Measurements from ENCODE around the gene C4BPB. TPM values are rescaled to one million over a fixed set of nuclear protein-coding genes. Genes with fewer than 3 reads are reported as not detected.

The C4BPB gene
- total and polyA plus RNA-seq, 2 experiments from 2014 or later, result 13.5 to 16.8 TPM

GRCh38 chr1:207089627-207090355 is 1.1 kb downstream of the C4BPB start:
- no peak for DNase-seq (ENCODE audit: low spot score)

GRCh38 chr1:207091200-207091908 is 2.7 kb downstream of the C4BPB start:
- H3K27ac ChIP-seq, result no peak overlapping the region
- no peaks in the 10 kb centered on the region for H3K36me3 ChIP-seq (replicated peaks; ENCODE audit: insufficient read depth, low read depth)
- TF ChIP-seq EZH2phosphoT487 (IDR thresholded peaks at IDR 0.05; ENCODE audit: low read depth, severe bottlenecking, unreplicated experiment), result no peak
- TF ChIP-seq EZH2 (IDR thresholded peaks at IDR 0.05; ENCODE audit: borderline replicate concordance), result no peak
- TF ChIP-seq, protein P1, sequence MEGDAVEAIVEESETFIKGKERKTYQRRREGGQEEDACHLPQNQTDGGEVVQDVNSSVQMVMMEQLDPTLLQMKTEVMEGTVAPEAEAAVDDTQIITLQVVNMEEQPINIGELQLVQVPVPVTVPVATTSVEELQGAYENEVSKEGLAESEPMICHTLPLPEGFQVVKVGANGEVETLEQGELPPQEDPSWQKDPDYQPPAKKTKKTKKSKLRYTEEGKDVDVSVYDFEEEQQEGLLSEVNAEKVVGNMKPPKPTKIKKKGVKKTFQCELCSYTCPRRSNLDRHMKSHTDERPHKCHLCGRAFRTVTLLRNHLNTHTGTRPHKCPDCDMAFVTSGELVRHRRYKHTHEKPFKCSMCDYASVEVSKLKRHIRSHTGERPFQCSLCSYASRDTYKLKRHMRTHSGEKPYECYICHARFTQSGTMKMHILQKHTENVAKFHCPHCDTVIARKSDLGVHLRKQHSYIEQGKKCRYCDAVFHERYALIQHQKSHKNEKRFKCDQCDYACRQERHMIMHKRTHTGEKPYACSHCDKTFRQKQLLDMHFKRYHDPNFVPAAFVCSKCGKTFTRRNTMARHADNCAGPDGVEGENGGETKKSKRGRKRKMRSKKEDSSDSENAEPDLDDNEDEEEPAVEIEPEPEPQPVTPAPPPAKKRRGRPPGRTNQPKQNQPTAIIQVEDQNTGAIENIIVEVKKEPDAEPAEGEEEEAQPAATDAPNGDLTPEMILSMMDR (IDR thresholded peaks at IDR 0.05; ENCODE audit: poor library complexity), result no peak
- no peaks in the 10 kb centered on the region for H3K79me2 ChIP-seq
- no peak for DNase-seq (ENCODE audit: low spot score)
- no peak overlapping the region for H2AFZ ChIP-seq
- 94% methylated on average over 4 of the region's 4 CpGs for WGBS (ENCODE audit: low lambda C conversion rate, missing lambda C conversion rate)
- H3K9me3 ChIP-seq (ENCODE audit: low read depth), result no peaks in the 10 kb centered on the region
- no peak overlapping the region for H3K4me3 ChIP-seq
- no peaks in the 10 kb centered on the region for H3K9me2 ChIP-seq (replicated peaks; ENCODE audit: insufficient read depth)
- H3K27me3 ChIP-seq, result no peaks in the 10 kb centered on the region
- no peaks in the 10 kb centered on the region for H4K20me1 ChIP-seq (ENCODE audit: insufficient read depth, poor library complexity, severe bottlenecking)
- H3K4me2 ChIP-seq, result no peak overlapping the region
- H3K4me1 ChIP-seq (ENCODE audit: insufficient read depth), result peaks cover 28% of the 10 kb centered on the region

More at GRCh38 chr1:207089627-207090355, 1.1 kb downstream of the C4BPB start:
- Histone ChIP-seq H3K79me2 (no peaks in the 10 kb centered on the region), H3K36me3 (replicated peaks; ENCODE audit: insufficient read depth, low read depth) (no peaks in the 10 kb centered on the region), H3K9me2 (replicated peaks; ENCODE audit: insufficient read depth) (no peaks in the 10 kb centered on the region), H2AFZ (peak overlapping the region; percentile 8), H3K27ac (peak overlapping the region; percentile 86), H3K9me3 (ENCODE audit: low read depth) (no peaks in the 10 kb centered on the region), H4K20me1 (ENCODE audit: insufficient read depth, poor library complexity, severe bottlenecking) (no peaks in the 10 kb centered on the region), H3K4me3 (peak overlapping the region; percentile 6), H3K4me2 (peak overlapping the region; percentile 21), H3K4me1 (ENCODE audit: insufficient read depth) (peaks cover 34% of the 10 kb centered on the region), H3K27me3 (no peaks in the 10 kb centered on the region)
- TF ChIP-seq EZH2 (IDR thresholded peaks at IDR 0.05; ENCODE audit: borderline replicate concordance) (no peak), EZH2phosphoT487 (IDR thresholded peaks at IDR 0.05; ENCODE audit: low read depth, severe bottlenecking, unreplicated experiment) (no peak)
- TF ChIP-seq, protein P1 (IDR thresholded peaks at IDR 0.05; ENCODE audit: poor library complexity), result no peak
- whole genome bisulfite sequencing (ENCODE audit: low lambda C conversion rate, missing lambda C conversion rate), result 94% methylated on average over 17 of the region's 17 CpGs

- WGBS (ENCODE audit: low lambda C conversion rate, missing lambda C conversion rate), result 84% methylated on average over 2 of the region's 2 CpGs
- Histone ChIP-seq H2AFZ (no peak overlapping the region), H3K27me3 (no peaks in the 10 kb centered on the region), H3K4me2 (no peak overlapping the region), H3K36me3 (replicated peaks; ENCODE audit: insufficient read depth, low read depth) (no peaks in the 10 kb centered on the region), H3K9me3 (ENCODE audit: low read depth) (no peaks in the 10 kb centered on the region), H4K20me1 (ENCODE audit: insufficient read depth, poor library complexity, severe bottlenecking) (no peaks in the 10 kb centered on the region), H3K9me2 (replicated peaks; ENCODE audit: insufficient read depth) (no peaks in the 10 kb centered on the region), H3K79me2 (no peaks in the 10 kb centered on the region), H3K4me3 (no peak overlapping the region), H3K27ac (no peak overlapping the region), H3K4me1 (ENCODE audit: insufficient read depth) (peaks cover 10% of the 10 kb centered on the region)
- DNase-seq (ENCODE audit: low spot score), result no peak
- TF ChIP-seq, protein P1 (IDR thresholded peaks at IDR 0.05; ENCODE audit: poor library complexity), result no peak
- TF ChIP-seq EZH2 (IDR thresholded peaks at IDR 0.05; ENCODE audit: borderline replicate concordance), result no peak
- TF ChIP-seq EZH2phosphoT487 (IDR thresholded peaks at IDR 0.05; ENCODE audit: low read depth, severe bottlenecking, unreplicated experiment), result no peak
Measured at GRCh38 chr1:207093944-207094343, 5.3 kb downstream of the C4BPB start.
